Measurements from ENCODE around the gene FOXE3. TPM values are rescaled to one million over a fixed set of nuclear protein-coding genes. Genes with fewer than 3 reads are reported as not detected.

FOXE3 gene
- total and polyA plus RNA-seq, 2 of the 4 experiments (the other 2 are of a cell fraction), result 0.12 TPM; not detected in 1

GRCh38 chr1:47399846-47400155 lies 16.3 kb upstream of the FOXE3 start:
- TF ChIP-seq ELK1 (IDR thresholded peaks at IDR 0.05; ENCODE audit: borderline replicate concordance, low read depth, low read length) (no peak), USF2 (IDR thresholded peaks at IDR 0.05; ENCODE audit: low read depth, low read length) (no peak), FOS (IDR thresholded peaks at IDR 0.05; ENCODE audit: low read depth, low read length) (no peak), CHD1 (IDR thresholded peaks at IDR 0.05; ENCODE audit: low read depth, low read length) (no peak), MXI1 (IDR thresholded peaks at IDR 0.05; ENCODE audit: borderline replicate concordance, low read depth, low read length) (no peak), POLR2A (IDR thresholded peaks at IDR 0.05; ENCODE audit: low read depth, low read length) (no peak), RFX5 (IDR thresholded peaks at IDR 0.05; ENCODE audit: low read depth, low read length) (no peak), SMC3 (IDR thresholded peaks at IDR 0.05; ENCODE audit: low read depth, low read length) (no peak), CTCF (conservative IDR thresholded peaks at IDR 0.05; ENCODE audit: low read depth, low read length) (no peak)

More at GRCh38 chr1:47399846-47400155, 16.3 kb upstream of the FOXE3 start:
- Histone ChIP-seq H2BK120ac (ENCODE audit: low read depth, low read length) (no peak overlapping the region), H3K4me3 (ENCODE audit: insufficient read depth, low read depth, low read length) (no peak overlapping the region), H2AK5ac (ENCODE audit: low read depth, low read length) (no peak overlapping the region), H3K23ac (ENCODE audit: low read depth, low read length) (no peak overlapping the region), H2BK5ac (ENCODE audit: low read depth, low read length, poor library complexity, severe bottlenecking) (no peak overlapping the region), H3K79me1 (ENCODE audit: low read depth in 1 of 2, low read length in 2 of 2) (no peaks in the 10 kb centered on the region), H2AK9ac (replicated peaks; ENCODE audit: low read depth, low read length, poor library complexity) (no peak overlapping the region), H3K56ac (ENCODE audit: extremely low read depth, insufficient read depth, low read length) (no peak overlapping the region), H3K14ac (replicated peaks; ENCODE audit: low read depth, low read length) (no peak overlapping the region), H2AFZ (replicated peaks; ENCODE audit: low read length, poor library complexity) (no peak overlapping the region), H4K8ac (ENCODE audit: low read depth in 2 of 2, low read length in 2 of 2) (no peak overlapping the region), H3K36me3 (ENCODE audit: control insufficient read depth, insufficient read depth, low read length) (no peaks in the 10 kb centered on the region), H3K27me3 (ENCODE audit: control insufficient read depth, insufficient read depth, low read length) (peaks cover 33% of the 10 kb centered on the region), H3K4me2 (ENCODE audit: low read depth, low read length) (no peak overlapping the region), H3K18ac (ENCODE audit: low read depth, low read length) (no peak overlapping the region), H3K9ac (ENCODE audit: low read depth, low read length) (no peak overlapping the region), H3K9me1 (ENCODE audit: insufficient read depth, low read length) (no peaks in the 10 kb centered on the region), H4K20me1 (ENCODE audit: insufficient read depth, low read length) (no peaks in the 10 kb centered on the region), H3K4ac (ENCODE audit: low read depth, low read length) (no peak overlapping the region), H2BK15ac (ENCODE audit: low read depth, low read length) (no peak overlapping the region), H4K91ac (ENCODE audit: insufficient read depth, low read depth, low read length) (no peak overlapping the region), H2BK20ac (ENCODE audit: low read depth, low read length) (no peak overlapping the region), H3K27ac (ENCODE audit: insufficient read depth, low read length) (no peak overlapping the region), H3K9me3 (ENCODE audit: control insufficient read depth, insufficient read depth, low read length) (no peaks in the 10 kb centered on the region), H3K4me1 (ENCODE audit: control insufficient read depth, insufficient read depth, low read length) (no peaks in the 10 kb centered on the region), H4K5ac (ENCODE audit: low read depth, low read length) (no peak overlapping the region)
- ATAC-seq (ENCODE audit: low read depth), result no peak
- dilution Hi-C loops (cut with HindIII; ENCODE audit: low sequenced_read_pairs, unreplicated experiment) (no loop called here), intact Hi-C loops (cut with micrococcal nuclease) (no loop called here), in situ Hi-C loops (cut with MboI; ENCODE audit: low sequenced_read_pairs) (no loop called here)
- CTCF ChIA-PET, result interaction anchor here (2.2 kb wide), 1 partner anchor 11 kb away, joined by 7 read pairs; no protein-coding TSS in a partner anchor
- BruUV-seq (replicated peaks), result no TSS peak
- DNase-seq, result no peak
- WGBS, 2 experiments (ENCODE audit: extremely low coverage in 2 of 2, insufficient read length in 1 of 2), result no CpG with 5 or more reads among the region's 4 CpGs
- POLR2A ChIA-PET (ENCODE audit: unreplicated experiment), result no interaction called here
